Transverse colon (tissue), 4 donors: ENCODE data around the gene PRKAR1B. TPM values are rescaled to one million over a fixed set of nuclear protein-coding genes. Genes with fewer than 3 reads are reported as not detected.
"Not testable (repeated sequence)": the region's sequence is repeated elsewhere in the genome, so short reads cannot be mapped to it uniquely, and the experiment has no call there.

Experiments
- DNase-seq: peaks from one replicate; pipeline ENCODE4 v3.0.0-alpha.2; 2019
- H3K27ac ChIP-seq, 4 donors: fragments of 200-600 bp; sonication (generic); 2 replicates each; pipeline ENCODE4 v1.5.1; 2016 to 2018; ENCODE audit warnings: inconsistent platforms in 4 of 4
- H3K27me3 ChIP-seq: fragments of 200-600 bp; sonication (generic); 2 replicates; pipeline ENCODE4 v1.5.1; 2017; ENCODE audit warnings: inconsistent platforms
- H3K36me3 ChIP-seq, 4 donors: fragments of 200-600 bp; sonication (generic); 2 replicates each; pipeline ENCODE4 v1.5.1; 2017 to 2019; ENCODE audit warnings: inconsistent platforms in 4 of 4
- H3K4me1 ChIP-seq, 4 donors: fragments of 200-600 bp; sonication (generic); 2 replicates each; pipeline ENCODE4 v1.5.1; 2017 to 2020; ENCODE audit warnings: inconsistent platforms in 4 of 4
- H3K4me3 ChIP-seq, 4 donors: fragments of 200-600 bp; sonication (generic); 1 replicate in 1 of 4; 2 replicates in 3 of 4; pipeline versions ENCODE4 v1.5.1 to v1.6.1; 2017 to 2019; ENCODE audit warnings: inconsistent platforms in 4 of 4
- H3K9me3 ChIP-seq, 2 donors: fragments of 200-600 bp; sonication (generic); 2 replicates each; pipeline ENCODE4 v1.5.1; 2017 to 2019; ENCODE audit warnings: inconsistent platforms in 2 of 2
- CTCF ChIP-seq, 5 experiments: fragments of 200-600 bp in 3 of 5; fragments of 450-650 bp in 2 of 5; sonication (generic) in 3 of 5; IDR thresholded peaks; 1 replicate in 2 of 5; 2 replicates in 3 of 5; pipeline ENCODE4 v1.5.1; 2016 to 2017; ENCODE audit warnings: antibody characterized with exemption in 5 of 5, inconsistent platforms in 3 of 5, mild to moderate bottlenecking in 2 of 5, moderate library complexity in 1 of 5
- EP300 ChIP-seq: sonication (generic); formaldehyde crosslinking; IDR thresholded peaks from one replicate; pipeline ENCODE4 v1.6.1; 2017; ENCODE audit warnings: antibody characterized with exemption, low read depth
- POLR2A ChIP-seq: fragments of 450-650 bp; IDR thresholded peaks from one replicate; pipeline ENCODE4 v1.6.1; 2016; ENCODE audit warnings: antibody characterized with exemption, mild to moderate bottlenecking, moderate library complexity
- POLR2AphosphoS5 ChIP-seq, 3 donors: sonication (generic); formaldehyde crosslinking; IDR thresholded peaks; one replicate each; pipeline ENCODE4 v1.6.1; 2016; ENCODE audit warnings: antibody characterized with exemption in 3 of 3
- WGBS, 2 donors: methylation state at CpG; one replicate each; pipeline ENCODE4 v1.1.5; 2018; ENCODE audit warnings: low coverage in 1 of 2; 5-methylcytosine and 5-hydroxymethylcytosine counted together
- in situ Hi-C, 4 donors: fragments of 200-750 bp; cut with MboI; loops; one replicate each; pipeline versions ENCODE4 v1.15.0 to v1.15.1; 2017; ENCODE audit warnings: low sequenced_read_pairs in 3 of 4, low pct_ligation_motif_present in 1 of 4, low pct_unique_long_range_greater_than_20kb in 1 of 4
- intact Hi-C: fragments of 100-400 bp; cut with DNase I; formaldehyde crosslinking; loops from one replicate; pipeline ENCODE4 v1.15.1; 2023; ENCODE audit warnings: low total_unique reads
- total RNA-seq, 4 donors: library from RNA; depleted of rRNA; stranded (reverse); fragments of >200 nt; gene quantifications; one replicate each; pipeline ENCODE4 v1.1.0, GENCODE V29; 2016

Gene PRKAR1B
- total RNA-seq, 4 donors from 2014 or later, result 15.7 to 53.9 (median 16.9) TPM

GRCh38 chr7:555551-556160 lies 171.4 kb downstream of the PRKAR1B start:
- no peaks in the 10 kb centered on the region for H3K36me3 ChIP-seq
- H3K9me3 ChIP-seq, result no peaks in the 10 kb centered on the region
- WGBS, 2 donors, result 87 to 98% methylated on average over 10 to 18 of the region's 18 CpGs
- no peak overlapping the region for H3K4me3 ChIP-seq
- no peak for DNase-seq
- TF ChIP-seq CTCF (IDR thresholded peaks at IDR 0.05) (no peak), POLR2AphosphoS5 (IDR thresholded peaks at IDR 0.05) (no peak), POLR2A (no peak), EP300 (no peak)
- peaks cover 4% of the 10 kb centered on the region for H3K27me3 ChIP-seq
- in situ Hi-C loops (no loop called here), intact Hi-C loops (no loop called here)
- no peak overlapping the region for H3K27ac ChIP-seq
- no peaks in the 10 kb centered on the region for H3K4me1 ChIP-seq

- DNase-seq, result no peak
- no peak overlapping the region for H3K4me3 ChIP-seq
- H3K4me1 ChIP-seq, result no peaks in the 10 kb centered on the region
- intact Hi-C loops, result no loop called here
- H3K36me3 ChIP-seq, result no peaks in the 10 kb centered on the region
- H3K27ac ChIP-seq, result no peak overlapping the region
- no peaks in the 10 kb centered on the region for H3K9me3 ChIP-seq
- peaks cover 4% of the 10 kb centered on the region for H3K27me3 ChIP-seq
- TF ChIP-seq POLR2A (no peak), CTCF (IDR thresholded peaks at IDR 0.05) (no peak), EP300 (no peak), POLR2AphosphoS5 (IDR thresholded peaks at IDR 0.05) (no peak)
- 68% methylated on average over 13 of the region's 18 CpGs; no CpG with 5 or more reads in 1 of the 2 donors for WGBS, 2 donors
- in situ Hi-C loops, result no loop called here
These were observed 173.4 kb downstream of the PRKAR1B start for GRCh38 chr7:553636-554111.

DNA sequence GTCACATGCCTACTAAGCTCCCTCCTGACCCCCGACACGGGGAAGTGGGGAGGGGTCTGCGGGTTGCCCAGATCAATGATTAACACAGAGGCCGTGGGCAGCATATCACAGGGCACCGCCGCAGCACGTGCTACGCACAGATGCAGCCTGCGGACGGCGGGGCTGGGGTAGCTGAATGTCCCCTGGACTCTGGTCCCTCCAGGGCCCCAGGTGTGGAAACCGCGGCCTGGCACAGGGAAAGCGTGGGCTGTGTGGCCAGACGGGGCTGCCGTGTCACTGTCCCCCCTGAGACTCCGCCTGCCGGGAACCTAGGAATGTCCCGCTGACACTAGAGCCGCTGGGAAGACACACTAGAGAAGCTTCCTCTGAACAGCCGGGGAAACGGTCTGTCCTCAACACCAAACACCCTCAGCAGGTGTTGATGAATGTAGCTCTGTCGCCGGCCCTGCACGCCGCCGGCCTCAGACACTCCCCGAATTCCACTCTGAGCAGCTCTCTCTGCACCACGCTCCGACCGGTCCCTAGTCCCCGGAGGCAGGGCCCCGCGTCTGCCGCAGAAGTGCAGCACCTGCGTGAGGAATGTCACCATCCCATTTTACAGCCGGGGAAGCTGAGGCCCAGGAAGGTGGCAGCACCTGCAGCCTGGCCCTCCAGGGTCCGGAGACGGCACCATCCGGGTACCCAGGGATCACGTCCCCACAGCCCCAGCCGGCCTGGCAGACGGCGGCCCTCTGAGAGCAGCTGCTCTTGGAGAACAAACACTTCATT lies 174.0 kb downstream of the PRKAR1B start:
- in situ Hi-C loops (no loop called here), intact Hi-C loops (no loop called here)
- no peaks in the 10 kb centered on the region for H3K36me3 ChIP-seq
- WGBS, 2 donors, result 59 to 68% methylated on average over 5 to 35 of the region's 44 CpGs
- no peaks in the 10 kb centered on the region for H3K4me1 ChIP-seq
- H3K4me3 ChIP-seq, result no peak overlapping the region
- H3K9me3 ChIP-seq, result no peaks in the 10 kb centered on the region
- peaks cover 4% of the 10 kb centered on the region for H3K27me3 ChIP-seq
- no peak overlapping the region for H3K27ac ChIP-seq
- DNase-seq, result no peak
- TF ChIP-seq EP300 (no peak), POLR2A (no peak), CTCF (IDR thresholded peaks at IDR 0.05) (no peak)

- 77% methylated on average over 21 of the region's 32 CpGs; no CpG with 5 or more reads in 1 of the 2 donors for WGBS, 2 donors
- H3K9me3 ChIP-seq, H3K4me3 ChIP-seq, H3K27me3 ChIP-seq, DNase-seq, intact Hi-C loops, H3K27ac ChIP-seq, H3K4me1 ChIP-seq, in situ Hi-C loops, H3K36me3 ChIP-seq: not testable (repeated sequence)
These were observed 174.8 kb downstream of the PRKAR1B start for GRCh38 chr7:552151-552867.

- H3K9me3 ChIP-seq, H3K4me1 ChIP-seq, H3K4me3 ChIP-seq, H3K36me3 ChIP-seq, DNase-seq, in situ Hi-C loops, intact Hi-C loops, H3K27ac ChIP-seq, H3K27me3 ChIP-seq: not testable (repeated sequence)
- 78% methylated on average over 7 of the region's 9 CpGs; no CpG with 5 or more reads in 1 of the 2 donors for WGBS, 2 donors
These were observed 175.5 kb downstream of the PRKAR1B start for GRCh38 chr7:551615-551970.
